Naive B cell (primary cell): Measurements from ENCODE around the gene VTI1B. TPM values are rescaled to one million over a fixed set of nuclear protein-coding genes. Genes with fewer than 3 reads are reported as not detected.
"Not testable (repeated sequence)": the region's sequence is repeated elsewhere in the genome, so short reads cannot be mapped to it uniquely, and the experiment has no call there.

ENCODE experiments used
- ATAC-seq, 2 donors: fragments of 150-1000 bp; cut with Tn5 transposase; 2 replicates each; pipeline ENCODE4 v1.10.0; 2021; ENCODE audit warnings: low read depth in 2 of 2, mild to moderate bottlenecking in 2 of 2, moderate library complexity in 2 of 2
- DNase-seq: peaks from one replicate; pipeline ENCODE4 v3.0.0; 2022
- H3K27ac Mint-ChIP-seq, 6 donors: one replicate each; pipeline ENCODE4 v1.8.0; 2020 to 2022; ENCODE audit warnings: mild to moderate bottlenecking in 6 of 6, mixed read lengths in 6 of 6, moderate library complexity in 5 of 6, inconsistent platforms in 2 of 6
- H3K27me3 Mint-ChIP-seq, 3 donors: one replicate each; pipeline ENCODE4 v1.8.0; 2021 to 2022; ENCODE audit warnings: mixed read lengths in 3 of 3, mild to moderate bottlenecking in 1 of 3
- H3K36me3 Mint-ChIP-seq, 2 donors: one replicate each; pipeline ENCODE4 v1.8.0; 2020 to 2022; ENCODE audit warnings: mixed read lengths in 2 of 2, inconsistent platforms in 1 of 2, mild to moderate bottlenecking in 1 of 2
- H3K4me1 Mint-ChIP-seq, 3 donors: one replicate each; pipeline ENCODE4 v1.8.0; 2020 to 2022; ENCODE audit warnings: mixed read lengths in 3 of 3, inconsistent platforms in 1 of 3, mild to moderate bottlenecking in 1 of 3, moderate library complexity in 1 of 3
- H3K4me3 Mint-ChIP-seq, 8 donors: one replicate each; pipeline ENCODE4 v1.8.0; 2020 to 2022; ENCODE audit warnings: mild to moderate bottlenecking in 8 of 8, mixed read lengths in 8 of 8, moderate library complexity in 8 of 8, inconsistent platforms in 2 of 8
- H3K9me3 Mint-ChIP-seq, 7 donors: one replicate each; pipeline ENCODE4 v1.8.0; 2020 to 2022; ENCODE audit warnings: mixed read lengths in 7 of 7, mild to moderate bottlenecking in 5 of 7, inconsistent platforms in 2 of 7, moderate library complexity in 1 of 7
- polyA plus RNA-seq, 6 donors: library from polyadenylated mRNA; unstranded; fragments of 300-500 nt; fragmentation: Illumina TruSeq; gene quantifications; one replicate each; pipeline ENCODE4 v1.2.3, GENCODE V29; 2021; ENCODE audit warnings: low read depth in 6 of 6

VTI1B gene, protein sequence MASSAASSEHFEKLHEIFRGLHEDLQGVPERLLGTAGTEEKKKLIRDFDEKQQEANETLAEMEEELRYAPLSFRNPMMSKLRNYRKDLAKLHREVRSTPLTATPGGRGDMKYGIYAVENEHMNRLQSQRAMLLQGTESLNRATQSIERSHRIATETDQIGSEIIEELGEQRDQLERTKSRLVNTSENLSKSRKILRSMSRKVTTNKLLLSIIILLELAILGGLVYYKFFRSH
- 10 to 100 TPM; 55.8 to 84.7 (median 61.4) TPM for polyA plus RNA-seq

- H3K4me3 Mint-ChIP-seq = peak within 1 kb of the TSS; percentile 84 to 97 (median 94)
- peaks cover 24 to 52% (median 41%) of the 10 kb centered on the region in 3 donors for H3K4me1 Mint-ChIP-seq
- H3K9me3 Mint-ChIP-seq = no peaks in the 10 kb centered on the region
Observed at GRCh38 chr14:67674480-67675218, at the start of gene VTI1B. TSS of gene VTI1B (minus strand) at chr14:67674632. CDS start at chr14:67674489, 143 bp downstream.

DNA sequence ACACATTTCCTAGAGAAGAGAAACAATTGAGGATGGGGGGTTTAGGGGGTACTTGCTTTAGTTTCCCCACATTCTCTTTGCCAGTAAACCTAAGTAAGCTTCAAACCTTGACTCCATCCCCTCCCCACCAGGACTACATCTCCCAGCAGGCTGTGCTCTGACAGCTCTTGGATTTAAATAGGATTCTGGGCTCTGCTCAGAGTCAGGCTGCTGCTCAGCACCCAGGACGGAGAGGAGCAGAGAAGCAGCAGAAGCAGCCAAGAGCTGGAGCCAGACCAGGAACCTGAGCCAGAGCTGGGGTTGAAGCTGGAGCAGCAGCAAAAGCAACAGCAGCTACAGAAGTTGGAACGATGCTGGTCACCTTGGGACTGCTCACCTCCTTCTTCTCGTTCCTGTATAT, 47.9 kb upstream of the VTI1B start:
- no peak overlapping the region for H3K27ac Mint-ChIP-seq
- H3K36me3 Mint-ChIP-seq = peaks cover 0 to 8% of the 10 kb centered on the region in 2 donors
- peak overlapping the region in 1 of 8 donors; percentile 55 for H3K4me3 Mint-ChIP-seq
- DNase-seq (no peak), ATAC-seq (no peak)
- H3K4me1 Mint-ChIP-seq = peaks cover 4 to 11% (median 9%) of the 10 kb centered on the region in 3 donors
- H3K27me3 Mint-ChIP-seq = peaks cover 46 to 66% (median 59%) of the 10 kb centered on the region in 3 donors
- peaks cover 0 to 3% (median 0%) of the 10 kb centered on the region in 7 donors for H3K9me3 Mint-ChIP-seq

More at GRCh38 chr14:67674480-67675218, at the start of gene VTI1B:
- no peaks in the 10 kb centered on the region for H3K27me3 Mint-ChIP-seq
- peak within 1 kb of the TSS; percentile 91 to 97 (median 96) for H3K27ac Mint-ChIP-seq
- no peaks in the 10 kb centered on the region for H3K36me3 Mint-ChIP-seq
- DNase-seq = peak; percentile 87
- ATAC-seq = peak; percentile 92 to 93

DNA sequence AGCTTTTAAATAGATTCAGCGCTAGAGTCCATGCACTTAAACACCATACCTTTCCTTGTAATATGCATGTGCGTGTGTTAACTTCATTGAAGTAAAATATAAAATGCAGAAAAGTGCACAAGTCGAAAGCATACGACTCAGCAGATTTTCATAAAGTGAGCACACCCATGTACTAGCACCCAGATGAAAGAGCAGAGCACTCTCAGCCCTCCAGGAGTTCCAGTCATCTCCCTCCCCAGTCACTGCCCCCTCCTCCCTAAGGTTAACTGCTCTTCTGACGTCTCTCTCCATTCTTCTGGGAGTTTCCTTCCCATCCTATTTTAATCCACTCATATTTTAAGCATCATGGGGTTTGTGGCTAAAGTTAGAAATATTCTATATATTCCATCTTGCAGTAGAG, 47.4 kb upstream of the VTI1B start:
- peaks cover 0 to 3% (median 0%) of the 10 kb centered on the region in 7 donors for H3K9me3 Mint-ChIP-seq
- ATAC-seq = no peak
- peaks cover 45 to 63% (median 55%) of the 10 kb centered on the region in 3 donors for H3K27me3 Mint-ChIP-seq

DNA sequence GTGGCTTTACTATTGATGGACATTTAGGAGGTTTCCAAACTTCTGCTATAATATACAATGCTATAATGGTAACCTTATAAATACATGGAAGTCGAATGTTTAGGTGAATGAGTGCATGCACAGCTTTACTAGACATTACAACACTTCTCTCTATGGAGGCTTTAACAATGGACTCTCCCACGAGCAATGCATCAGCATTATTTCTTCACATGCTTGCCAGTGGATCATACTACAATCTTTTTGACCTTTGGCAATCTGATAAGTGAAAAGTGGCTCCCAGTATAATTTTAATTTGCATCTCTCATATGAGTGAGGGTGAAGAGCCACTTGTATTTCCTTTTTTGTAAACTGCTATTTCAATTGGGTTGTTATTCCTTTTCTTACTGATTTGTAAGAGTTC, 45.4 kb upstream of the VTI1B start:
- DNase-seq = no peak
- ATAC-seq = no peak
- no peak overlapping the region for H3K4me3 Mint-ChIP-seq
- no peaks in the 10 kb centered on the region for H3K36me3 Mint-ChIP-seq
- peaks cover 0 to 3% (median 0%) of the 10 kb centered on the region in 7 donors for H3K9me3 Mint-ChIP-seq
- H3K27me3 Mint-ChIP-seq = peaks cover 27 to 45% (median 36%) of the 10 kb centered on the region in 3 donors
- peaks cover 4 to 11% (median 9%) of the 10 kb centered on the region in 3 donors for H3K4me1 Mint-ChIP-seq
- no peak overlapping the region for H3K27ac Mint-ChIP-seq

More for the DNA sequence above, 47.4 kb upstream of the VTI1B start:
- no peak for DNase-seq
- peaks cover 4 to 11% (median 9%) of the 10 kb centered on the region in 3 donors for H3K4me1 Mint-ChIP-seq
- no peak overlapping the region for H3K4me3 Mint-ChIP-seq
- H3K36me3 Mint-ChIP-seq = peaks cover 0 to 4% of the 10 kb centered on the region in 2 donors
- H3K27ac Mint-ChIP-seq = peak overlapping the region in 1 of 6 donors; percentile 45

GRCh38 chr14:67719385-67719784, 45.0 kb upstream of the VTI1B start:
- H3K4me3 Mint-ChIP-seq, H3K36me3 Mint-ChIP-seq, H3K9me3 Mint-ChIP-seq, ATAC-seq, DNase-seq, H3K27ac Mint-ChIP-seq: not testable (repeated sequence)
- Mint-ChIP-seq H3K4me1 (peaks cover 4 to 11% (median 9%) of the 10 kb centered on the region in 3 donors), H3K27me3 (peaks cover 27 to 40% (median 31%) of the 10 kb centered on the region in 3 donors)

GRCh38 chr14:67718265-67718664, 43.8 kb upstream of the VTI1B start:
- DNase-seq (no peak), ATAC-seq (no peak)
- no peaks in the 10 kb centered on the region for H3K36me3 Mint-ChIP-seq
- peaks cover 4 to 11% (median 9%) of the 10 kb centered on the region in 3 donors for H3K4me1 Mint-ChIP-seq
- peaks cover 0 to 3% (median 0%) of the 10 kb centered on the region in 7 donors for H3K9me3 Mint-ChIP-seq
- H3K4me3 Mint-ChIP-seq = no peak overlapping the region
- H3K27me3 Mint-ChIP-seq = peaks cover 23 to 32% (median 24%) of the 10 kb centered on the region in 3 donors
- no peak overlapping the region for H3K27ac Mint-ChIP-seq

- DNase-seq (no peak), ATAC-seq (no peak)
- H3K36me3 Mint-ChIP-seq = no peaks in the 10 kb centered on the region
- no peak overlapping the region for H3K27ac Mint-ChIP-seq
- H3K27me3 Mint-ChIP-seq = peaks cover 12 to 24% (median 14%) of the 10 kb centered on the region in 3 donors
- H3K4me1 Mint-ChIP-seq = no peaks in the 10 kb centered on the region
- no peak overlapping the region for H3K4me3 Mint-ChIP-seq
- H3K9me3 Mint-ChIP-seq = peaks cover 0 to 3% (median 0%) of the 10 kb centered on the region in 7 donors
Observed at GRCh38 chr14:67717048-67717447, 42.6 kb upstream of the VTI1B start.

DNA sequence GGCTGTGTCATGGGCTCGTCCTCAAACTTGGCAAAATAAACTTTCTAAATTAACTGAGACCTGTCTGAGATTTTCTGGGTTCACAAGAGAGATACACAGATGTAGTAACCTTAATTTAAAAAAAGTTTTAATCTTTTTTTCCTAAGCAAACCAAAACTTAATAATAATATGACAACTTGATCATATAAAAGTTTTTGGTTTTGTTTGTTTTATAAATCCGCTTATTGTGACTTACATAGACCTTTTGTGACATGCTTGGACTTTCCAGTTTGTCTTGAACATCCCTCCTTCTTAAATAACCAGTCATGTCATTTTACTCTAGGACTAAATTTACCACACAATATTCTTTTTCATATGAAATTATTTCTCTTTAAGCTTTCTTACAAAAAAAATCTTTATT, 35.8 kb upstream of the VTI1B start:
- Mint-ChIP-seq H3K4me1 (no peaks in the 10 kb centered on the region), H3K36me3 (no peaks in the 10 kb centered on the region), H3K4me3 (no peak overlapping the region), H3K27ac (no peak overlapping the region), H3K9me3 (peaks cover 0 to 32% (median 14%) of the 10 kb centered on the region in 7 donors), H3K27me3 (peaks cover 0 to 8% (median 4%) of the 10 kb centered on the region in 3 donors)
- no peak for DNase-seq
- no peak for ATAC-seq

GRCh38 chr14:67709796-67710195, 35.4 kb upstream of the VTI1B start:
- DNase-seq, H3K4me3 Mint-ChIP-seq, H3K27ac Mint-ChIP-seq, H3K36me3 Mint-ChIP-seq, H3K4me1 Mint-ChIP-seq, ATAC-seq, H3K27me3 Mint-ChIP-seq: not testable (repeated sequence)
- peaks cover 0 to 32% (median 14%) of the 10 kb centered on the region in 7 donors for H3K9me3 Mint-ChIP-seq

- not testable (repeated sequence) for H3K27ac Mint-ChIP-seq, H3K4me1 Mint-ChIP-seq, DNase-seq, H3K4me3 Mint-ChIP-seq, H3K27me3 Mint-ChIP-seq, ATAC-seq, H3K36me3 Mint-ChIP-seq
- H3K9me3 Mint-ChIP-seq = peaks cover 0 to 32% (median 14%) of the 10 kb centered on the region in 7 donors
Observed at GRCh38 chr14:67709346-67709745, 34.9 kb upstream of the VTI1B start.

DNA sequence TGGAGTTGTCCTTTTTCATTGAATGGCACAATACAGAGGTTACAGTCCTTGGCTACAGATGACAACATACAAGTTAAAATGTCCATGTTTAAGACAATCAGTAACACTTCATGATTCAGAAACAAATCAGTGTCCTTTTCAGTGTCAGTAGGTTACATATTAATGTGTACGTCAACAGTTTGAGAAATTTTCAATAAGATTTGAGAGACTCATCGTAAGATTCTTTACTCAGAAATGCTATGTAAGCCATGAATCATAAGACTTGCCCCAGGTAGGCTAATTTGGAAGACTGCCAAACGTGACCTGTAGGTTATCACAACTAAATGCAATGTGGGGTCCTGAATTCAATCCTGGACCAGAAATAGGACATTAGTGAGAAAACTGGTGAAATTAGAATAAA, 30.8 kb upstream of the VTI1B start:
- no peaks in the 10 kb centered on the region for H3K36me3 Mint-ChIP-seq
- H3K4me3 Mint-ChIP-seq = no peak overlapping the region
- peaks cover 0 to 6% (median 5%) of the 10 kb centered on the region in 3 donors for H3K4me1 Mint-ChIP-seq
- H3K27me3 Mint-ChIP-seq = no peaks in the 10 kb centered on the region
- ATAC-seq (no peak), DNase-seq (no peak)
- no peak overlapping the region for H3K27ac Mint-ChIP-seq
- H3K9me3 Mint-ChIP-seq = peaks cover 0 to 24% (median 11%) of the 10 kb centered on the region in 7 donors

DNA sequence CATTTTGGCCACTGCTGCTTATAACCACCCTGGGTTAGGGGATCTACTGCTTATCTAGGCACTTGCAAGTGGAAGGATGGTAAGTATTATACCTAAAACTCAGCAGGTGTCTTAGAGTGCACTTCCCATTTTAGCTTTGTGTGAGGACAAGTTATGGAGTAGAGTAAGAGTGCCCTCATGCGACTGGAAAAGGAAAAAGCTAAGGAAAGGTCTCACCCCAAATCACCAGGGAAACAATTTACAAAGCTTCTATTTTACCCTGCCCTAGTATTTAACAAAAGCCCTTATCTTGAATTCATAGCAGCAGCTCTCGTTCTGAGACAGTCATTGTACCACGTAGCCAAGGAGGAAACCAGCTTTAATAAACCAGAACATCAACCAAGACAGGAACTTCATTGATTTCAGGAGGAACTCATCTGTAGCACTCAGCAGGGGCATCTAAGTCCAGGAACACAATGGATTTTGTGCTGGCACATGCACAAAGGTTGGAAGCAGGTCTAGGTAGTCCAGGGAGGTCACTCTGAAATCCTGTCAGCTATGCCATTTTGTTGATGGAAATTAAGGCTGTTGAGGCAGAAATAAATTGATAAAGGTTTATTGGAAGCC, 30.2 kb upstream of the VTI1B start:
- Mint-ChIP-seq H3K27me3 (no peaks in the 10 kb centered on the region), H3K4me3 (no peak overlapping the region), H3K36me3 (no peaks in the 10 kb centered on the region), H3K4me1 (peaks cover 0 to 6% (median 5%) of the 10 kb centered on the region in 3 donors), H3K27ac (peak overlapping the region in 1 of 6 donors; percentile 3), H3K9me3 (peaks cover 0 to 18% (median 6%) of the 10 kb centered on the region in 7 donors)
- DNase-seq (peak; percentile 53), ATAC-seq (peak; percentile 82 to 87)

GRCh38 chr14:67703997-67704396, 29.6 kb upstream of the VTI1B start:
- no peaks in the 10 kb centered on the region for H3K36me3 Mint-ChIP-seq
- no peak overlapping the region for H3K4me3 Mint-ChIP-seq
- no peak for ATAC-seq
- DNase-seq = no peak
- H3K27ac Mint-ChIP-seq = peak overlapping the region in 1 of 6 donors; percentile 3
- peaks cover 0 to 12% (median 3%) of the 10 kb centered on the region in 7 donors for H3K9me3 Mint-ChIP-seq
- peaks cover 0 to 6% (median 5%) of the 10 kb centered on the region in 3 donors for H3K4me1 Mint-ChIP-seq
- H3K27me3 Mint-ChIP-seq = no peaks in the 10 kb centered on the region
